T-helper 2 cell treated with Interferon-gamma antibody and Interleukin-4, amounts not matched to agents 5 μg/mL and 100 μg/mL, for 36 hours (primary cell): ENCODE results near the gene SUSD3.
A peak's percentile ranks its signal among the peaks of the same experiment; 100 is the strongest.

ENCODE experiments used
- DNase-seq: peaks from one replicate; pipeline ENCODE4 v3.0.0; 2021; ENCODE audit warnings: low spot score
- H3K27ac Mint-ChIP-seq: one replicate; pipeline ENCODE4 v1.8.0; 2021; ENCODE audit warnings: mild to moderate bottlenecking, mixed read lengths
- H3K27me3 Mint-ChIP-seq: one replicate; pipeline ENCODE4 v1.8.0; 2021; ENCODE audit warnings: low read depth, mixed read lengths
- H3K36me3 Mint-ChIP-seq: one replicate; pipeline ENCODE4 v1.8.0; 2021; ENCODE audit warnings: low read depth, mixed read lengths
- H3K4me1 Mint-ChIP-seq: one replicate; pipeline ENCODE4 v1.8.0; 2021; ENCODE audit warnings: low read depth, mixed read lengths
- H3K4me3 Mint-ChIP-seq: one replicate; pipeline ENCODE4 v1.8.0; 2022; ENCODE audit warnings: mild to moderate bottlenecking, moderate library complexity, mixed read lengths
- H3K9me3 Mint-ChIP-seq: one replicate; pipeline ENCODE4 v1.8.0; 2021; ENCODE audit warnings: mixed read lengths

Gene SUSD3

DNA sequence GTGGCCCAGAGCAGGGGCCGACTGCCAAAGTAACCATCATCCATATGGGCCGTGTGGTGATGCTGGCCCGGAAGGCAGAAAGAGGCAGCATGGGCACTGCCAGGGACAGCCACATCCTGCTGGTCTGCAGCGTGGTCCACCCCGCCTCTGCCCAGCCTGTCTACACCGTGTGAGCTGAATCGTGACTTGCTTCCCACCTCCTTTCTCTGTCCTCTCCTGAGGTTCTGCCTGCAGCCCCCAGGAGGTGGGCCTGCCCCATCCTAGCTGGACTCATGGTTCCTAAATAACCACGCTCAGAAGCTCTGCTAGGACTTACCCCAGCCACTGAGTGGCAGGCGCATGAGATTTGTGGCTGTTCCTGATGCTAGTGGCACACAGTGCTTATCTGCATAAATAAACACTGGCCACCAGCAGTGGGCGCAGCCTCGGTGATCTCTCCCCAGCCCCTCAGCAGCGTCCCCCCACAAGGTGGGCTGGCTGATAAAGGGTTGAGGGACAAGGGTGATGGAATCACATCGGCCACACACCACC lies 22.6 kb upstream of the SUSD3 start:
- H3K27ac Mint-ChIP-seq, result peak overlapping the region; percentile 49
- no peak for DNase-seq
- peaks cover 11% of the 10 kb centered on the region for H3K4me1 Mint-ChIP-seq
- peaks cover 39% of the 10 kb centered on the region for H3K36me3 Mint-ChIP-seq
- H3K9me3 Mint-ChIP-seq, result no peaks in the 10 kb centered on the region
- H3K27me3 Mint-ChIP-seq, result no peaks in the 10 kb centered on the region
- no peak overlapping the region for H3K4me3 Mint-ChIP-seq

DNA sequence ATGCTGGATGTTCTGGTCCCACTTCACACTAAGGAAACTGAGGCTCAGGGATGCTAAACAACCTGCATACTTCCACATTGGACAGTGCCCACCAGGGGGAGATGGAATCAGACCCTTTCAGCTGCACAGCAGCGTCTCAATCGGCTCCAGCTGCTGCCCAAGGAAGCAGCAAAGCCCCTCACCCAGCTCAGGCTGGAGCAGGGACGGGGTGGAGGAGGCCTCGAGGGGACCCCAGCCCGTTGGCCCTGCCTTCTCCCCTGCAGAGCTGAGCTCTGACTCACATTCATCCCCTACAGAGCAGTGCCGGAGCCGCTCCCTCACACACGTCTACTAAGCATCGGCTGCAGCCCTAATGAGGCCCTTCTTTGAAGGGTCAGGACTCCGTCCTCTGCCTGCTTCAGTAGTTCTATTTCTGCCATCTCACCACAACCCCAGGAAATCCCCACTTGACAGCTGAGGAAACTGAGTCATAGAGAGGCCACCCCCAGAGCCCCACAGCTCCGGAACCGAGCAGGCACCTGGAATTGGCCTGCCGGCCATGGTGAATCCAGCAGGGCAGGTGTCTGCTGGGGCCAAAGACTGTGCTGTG lies 21.5 kb upstream of the SUSD3 start:
- H3K27ac Mint-ChIP-seq, result peak overlapping the region; percentile 69
- no peaks in the 10 kb centered on the region for H3K27me3 Mint-ChIP-seq
- H3K36me3 Mint-ChIP-seq, result peaks cover 31% of the 10 kb centered on the region
- peaks cover 12% of the 10 kb centered on the region for H3K4me1 Mint-ChIP-seq
- no peak overlapping the region for H3K4me3 Mint-ChIP-seq
- no peaks in the 10 kb centered on the region for H3K9me3 Mint-ChIP-seq
- no peak for DNase-seq

DNA sequence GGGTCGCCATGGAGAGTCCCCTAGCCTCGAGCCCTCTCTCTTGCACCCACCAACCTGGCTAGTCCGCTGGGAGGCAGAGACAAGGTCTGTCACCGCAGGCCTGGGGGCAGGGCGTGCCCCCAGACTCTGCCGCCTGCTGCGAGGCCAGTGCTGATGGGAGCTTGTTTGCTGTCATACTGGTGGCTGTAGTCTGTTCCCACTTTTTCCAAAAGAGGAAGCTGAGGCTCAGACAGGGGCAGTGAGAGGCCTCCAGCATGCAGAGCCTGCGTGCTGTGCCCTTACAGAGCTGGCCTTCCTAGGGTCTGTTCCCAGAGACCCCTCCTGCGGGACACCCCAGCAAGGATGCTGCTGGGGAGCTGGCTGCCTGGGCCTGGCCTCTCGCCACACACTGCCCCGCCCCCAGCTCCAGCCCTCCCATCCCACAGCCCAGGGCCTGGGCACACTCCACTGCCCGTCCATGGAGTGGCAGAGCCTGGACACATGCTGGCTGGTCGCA lies 21.0 kb upstream of the SUSD3 start:
- Mint-ChIP-seq H3K27ac (no peak overlapping the region), H3K27me3 (no peaks in the 10 kb centered on the region), H3K9me3 (no peaks in the 10 kb centered on the region), H3K36me3 (peaks cover 29% of the 10 kb centered on the region), H3K4me1 (peaks cover 13% of the 10 kb centered on the region), H3K4me3 (no peak overlapping the region)
- DNase-seq, result no peak

DNA sequence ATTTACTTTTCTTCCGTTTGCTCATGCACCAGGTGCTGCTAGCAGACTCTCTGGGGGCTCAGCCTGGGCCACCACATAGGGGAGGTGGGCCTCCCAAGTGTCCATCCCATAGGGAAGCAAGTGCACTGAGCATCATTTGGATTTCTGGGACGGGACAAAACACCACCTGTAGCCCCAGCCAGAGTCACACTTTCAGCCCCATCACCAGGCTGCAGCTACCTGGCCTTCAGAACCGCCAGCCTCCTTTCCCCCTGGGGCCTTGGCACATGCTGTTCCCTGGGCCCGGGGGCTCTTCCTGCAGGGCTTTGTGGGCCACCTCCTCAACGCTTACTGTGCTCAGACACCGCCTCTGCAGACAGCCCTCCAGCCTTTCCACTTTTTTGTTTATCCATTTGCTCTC lies 19.6 kb upstream of the SUSD3 start:
- Mint-ChIP-seq H3K27me3 (no peaks in the 10 kb centered on the region), H3K27ac (peak overlapping the region; percentile 35), H3K36me3 (peaks cover 18% of the 10 kb centered on the region), H3K4me1 (peaks cover 22% of the 10 kb centered on the region), H3K4me3 (no peak overlapping the region), H3K9me3 (no peaks in the 10 kb centered on the region)
- no peak for DNase-seq

DNA sequence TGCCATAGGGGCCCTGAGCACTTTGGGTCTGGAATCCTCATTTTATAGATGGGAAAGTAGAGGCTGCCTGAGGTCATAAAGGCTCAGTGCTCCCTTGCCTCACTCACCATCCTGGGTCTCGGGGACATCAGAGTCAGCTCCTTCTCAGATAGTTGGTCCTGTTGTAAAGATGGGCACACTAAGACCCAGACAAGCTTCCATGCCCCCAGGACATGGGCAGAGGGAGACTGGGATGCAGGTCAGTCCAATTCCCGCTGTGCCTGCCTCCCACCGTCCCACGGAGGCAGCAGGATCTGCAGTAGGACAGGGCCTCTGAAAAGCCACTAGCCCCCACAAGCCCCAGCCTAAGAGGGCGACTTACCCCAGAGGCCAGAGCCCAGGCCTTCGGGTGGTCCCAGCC lies 19.0 kb upstream of the SUSD3 start:
- Mint-ChIP-seq H3K27me3 (no peaks in the 10 kb centered on the region), H3K9me3 (no peaks in the 10 kb centered on the region), H3K27ac (peak overlapping the region; percentile 35), H3K4me1 (peaks cover 22% of the 10 kb centered on the region), H3K36me3 (peaks cover 14% of the 10 kb centered on the region), H3K4me3 (no peak overlapping the region)
- no peak for DNase-seq

DNA sequence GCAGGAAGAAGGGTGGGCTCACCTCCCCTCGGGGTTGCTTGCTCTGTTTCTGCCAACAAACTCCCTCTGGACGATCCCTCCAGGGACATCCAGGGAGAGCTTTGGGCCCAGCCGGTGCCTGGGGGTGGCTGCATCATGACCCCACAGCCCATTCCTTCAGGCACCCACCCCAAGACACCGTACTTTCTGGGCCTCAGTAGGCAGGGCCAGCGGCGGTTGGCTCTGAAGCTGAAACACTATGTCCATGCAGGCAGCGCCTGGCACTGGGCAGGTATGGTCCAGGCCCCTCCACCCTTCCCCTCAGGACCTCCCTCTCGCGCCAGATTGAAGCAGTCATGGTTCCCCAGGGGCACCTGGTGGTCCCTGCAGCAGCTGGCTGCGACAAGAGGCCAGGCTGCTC lies 18.5 kb upstream of the SUSD3 start:
- Mint-ChIP-seq H3K4me1 (peaks cover 22% of the 10 kb centered on the region), H3K36me3 (peaks cover 14% of the 10 kb centered on the region), H3K27ac (peak overlapping the region; percentile 20), H3K4me3 (no peak overlapping the region), H3K27me3 (no peaks in the 10 kb centered on the region), H3K9me3 (no peaks in the 10 kb centered on the region)
- DNase-seq, result no peak

DNA sequence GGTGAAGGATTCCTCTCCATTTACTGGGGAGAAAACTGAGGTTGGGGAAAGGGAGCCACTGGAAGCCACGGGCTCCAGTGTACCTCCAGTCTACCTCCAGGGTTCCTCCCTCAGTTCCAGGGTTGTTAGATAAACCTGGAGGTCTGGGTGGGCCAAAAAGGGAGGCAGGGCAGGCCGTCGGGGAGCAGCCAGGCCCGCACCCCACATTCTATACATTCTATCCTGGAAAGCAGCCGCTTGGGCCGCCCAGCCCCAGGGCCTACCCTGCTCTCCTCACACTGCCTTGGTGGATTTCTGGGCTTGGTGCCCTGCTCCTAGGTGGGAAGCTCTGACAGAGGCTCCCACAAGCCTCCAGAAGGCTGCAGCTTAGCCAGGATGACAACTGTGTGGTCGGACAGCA lies 18.1 kb upstream of the SUSD3 start:
- peaks cover 22% of the 10 kb centered on the region for H3K4me1 Mint-ChIP-seq
- peaks cover 13% of the 10 kb centered on the region for H3K36me3 Mint-ChIP-seq
- H3K4me3 Mint-ChIP-seq, result no peak overlapping the region
- no peak overlapping the region for H3K27ac Mint-ChIP-seq
- no peaks in the 10 kb centered on the region for H3K27me3 Mint-ChIP-seq
- DNase-seq, result no peak
- H3K9me3 Mint-ChIP-seq, result no peaks in the 10 kb centered on the region

DNA sequence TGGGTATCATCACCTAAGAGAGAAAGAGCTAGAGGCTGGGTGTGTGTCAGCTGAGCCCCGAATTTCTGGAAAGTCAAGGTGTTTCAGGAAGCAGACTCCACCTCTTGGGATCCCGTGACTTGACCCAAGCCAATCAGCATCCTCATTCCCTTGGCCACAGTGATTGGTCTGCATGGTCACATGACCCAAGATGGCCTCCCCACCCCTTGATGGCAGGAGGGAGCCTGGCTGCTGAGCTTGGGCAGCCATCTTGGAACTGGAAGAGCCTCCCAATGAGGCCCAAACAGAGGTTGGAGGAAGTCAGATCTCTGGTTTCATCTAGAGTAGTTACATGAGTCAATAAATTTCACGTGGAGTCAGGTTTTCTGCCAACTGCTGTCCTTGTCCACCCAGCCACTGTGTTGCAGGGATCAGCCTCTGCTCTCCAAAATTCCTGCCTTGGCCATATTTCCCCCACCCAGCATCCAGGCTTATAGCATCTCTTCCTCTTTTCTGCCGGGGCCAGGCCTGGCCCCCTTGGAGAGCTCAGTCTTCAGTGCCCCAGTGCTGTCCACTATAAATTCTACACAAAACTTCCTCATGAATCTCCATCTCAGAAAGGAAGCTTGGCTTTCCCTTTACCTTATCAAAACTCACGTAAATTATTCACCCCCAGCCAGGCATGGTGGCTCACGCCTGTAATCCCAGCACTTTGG lies 17.2 kb upstream of the SUSD3 start:
- H3K27ac Mint-ChIP-seq, result peak overlapping the region; percentile 55
- H3K36me3 Mint-ChIP-seq, result peaks cover 7% of the 10 kb centered on the region
- peaks cover 22% of the 10 kb centered on the region for H3K4me1 Mint-ChIP-seq
- DNase-seq, result no peak
- H3K4me3 Mint-ChIP-seq, result no peak overlapping the region
- no peaks in the 10 kb centered on the region for H3K9me3 Mint-ChIP-seq
- no peaks in the 10 kb centered on the region for H3K27me3 Mint-ChIP-seq

DNA sequence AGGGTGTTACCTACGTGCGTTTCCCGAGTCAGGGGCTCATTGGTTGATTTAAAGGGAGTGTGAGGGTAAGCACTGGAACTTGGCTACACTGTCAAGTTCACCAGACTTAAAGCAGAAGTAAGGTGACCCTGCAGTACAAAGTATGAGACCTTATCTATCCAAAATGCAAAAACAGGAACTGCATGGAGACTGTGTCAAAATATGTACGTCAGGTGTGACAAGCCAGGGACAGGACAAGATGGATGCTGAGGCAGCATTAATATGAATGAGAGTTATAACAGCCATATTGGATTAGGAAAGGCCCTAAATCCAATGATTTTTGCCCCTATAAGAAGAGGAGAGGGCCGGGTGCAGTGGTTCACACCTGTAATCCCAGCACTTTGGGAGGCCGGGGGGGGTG lies 15.4 kb upstream of the SUSD3 start:
- H3K4me3 Mint-ChIP-seq, result no peak overlapping the region
- H3K36me3 Mint-ChIP-seq, result peaks cover under 1% of the 10 kb centered on the region
- peak overlapping the region; percentile 31 for H3K27ac Mint-ChIP-seq
- H3K27me3 Mint-ChIP-seq, result no peaks in the 10 kb centered on the region
- no peak for DNase-seq
- H3K4me1 Mint-ChIP-seq, result peaks cover 22% of the 10 kb centered on the region
- H3K9me3 Mint-ChIP-seq, result no peaks in the 10 kb centered on the region

DNA sequence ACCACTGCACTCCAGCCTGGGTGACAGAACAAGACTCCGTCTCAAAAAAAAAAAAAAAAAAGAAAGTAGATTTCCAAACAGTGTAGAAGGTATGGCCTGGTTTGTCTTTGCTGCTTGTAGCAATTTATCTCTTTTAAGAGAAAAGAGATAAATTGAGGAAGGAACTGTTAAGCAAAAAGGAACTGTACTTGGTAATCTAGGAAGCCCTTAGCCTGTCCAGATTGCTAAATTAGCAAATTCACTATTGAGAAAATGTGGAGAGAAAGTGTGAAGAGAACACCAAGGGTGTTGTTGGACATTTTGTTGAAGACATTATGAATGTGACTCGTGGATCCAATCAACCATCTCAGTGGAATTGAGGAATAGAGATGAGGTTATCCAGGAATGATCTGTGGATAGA lies 13.0 kb upstream of the SUSD3 start:
- H3K36me3 Mint-ChIP-seq, result no peaks in the 10 kb centered on the region
- no peaks in the 10 kb centered on the region for H3K9me3 Mint-ChIP-seq
- H3K27me3 Mint-ChIP-seq, result no peaks in the 10 kb centered on the region
- peaks cover 22% of the 10 kb centered on the region for H3K4me1 Mint-ChIP-seq
- no peak overlapping the region for H3K27ac Mint-ChIP-seq
- DNase-seq, result no peak
- H3K4me3 Mint-ChIP-seq, result no peak overlapping the region

DNA sequence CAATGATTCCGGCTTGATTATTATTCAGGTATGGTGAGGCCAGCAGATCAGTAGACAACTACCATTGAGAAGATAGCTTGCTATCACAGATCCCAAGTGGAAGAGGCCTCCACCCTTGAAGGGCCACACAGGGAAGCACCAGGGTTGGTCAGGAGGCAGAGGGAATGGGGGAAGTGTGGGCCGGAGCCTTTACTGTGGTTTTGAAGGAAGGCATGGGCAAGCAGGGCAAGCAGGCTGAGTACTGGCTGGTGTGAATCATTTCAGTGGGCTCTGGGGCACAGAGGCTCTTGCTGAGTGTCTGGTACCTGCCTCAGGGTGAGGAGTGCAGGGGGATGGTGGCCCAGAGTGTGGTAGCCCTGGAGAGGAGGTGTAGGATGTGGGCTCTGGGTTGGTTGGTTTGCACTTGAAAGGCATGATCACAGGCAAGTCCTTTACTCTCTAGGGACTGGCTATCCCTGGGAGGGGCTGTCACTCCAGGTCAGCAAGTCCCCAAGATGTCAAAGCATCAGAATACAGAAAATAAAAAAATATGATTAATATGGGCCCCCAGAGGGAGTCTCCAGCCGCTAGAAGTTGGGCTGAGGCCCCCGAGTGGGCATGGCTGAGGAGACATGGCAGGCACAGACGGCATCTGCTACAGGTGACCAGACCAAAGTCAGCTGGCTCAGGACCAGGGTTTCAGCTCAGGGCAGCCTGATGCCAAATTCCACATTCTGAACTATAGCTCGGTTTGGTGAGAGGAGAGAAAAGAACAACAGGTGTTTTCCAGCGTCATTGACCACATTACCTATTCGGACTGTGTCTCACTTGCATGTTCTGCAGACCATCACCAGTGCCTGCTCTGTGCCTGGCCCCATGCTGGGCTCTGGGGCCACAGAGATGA lies 9.7 kb upstream of the SUSD3 start:
- no peak overlapping the region for H3K27ac Mint-ChIP-seq

DNA sequence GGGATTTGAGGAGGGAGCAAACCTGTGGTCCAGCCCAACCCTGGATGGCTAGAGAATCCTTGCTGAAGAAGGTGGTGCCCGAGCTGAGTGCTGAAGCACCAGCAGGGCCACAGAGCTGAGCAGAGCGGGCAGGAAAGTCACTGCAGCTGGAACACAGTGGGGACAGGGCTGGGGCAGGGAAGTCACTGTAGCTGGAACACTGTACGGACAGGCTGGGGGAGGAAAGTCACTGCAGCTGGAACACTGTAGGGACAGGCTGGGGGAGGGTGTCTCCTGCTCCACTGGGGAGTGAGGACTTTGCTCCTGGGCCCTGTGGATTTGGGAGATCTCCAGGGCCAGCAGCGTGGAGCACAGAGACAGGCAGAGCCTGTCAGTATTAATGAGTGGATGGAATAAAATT lies 9.0 kb upstream of the SUSD3 start:
- no peak for DNase-seq
- Mint-ChIP-seq H3K27me3 (no peaks in the 10 kb centered on the region), H3K27ac (no peak overlapping the region), H3K4me3 (no peak overlapping the region), H3K9me3 (no peaks in the 10 kb centered on the region), H3K36me3 (no peaks in the 10 kb centered on the region), H3K4me1 (no peaks in the 10 kb centered on the region)

More for the DNA sequence above, 9.7 kb upstream of the SUSD3 start:
- no peak overlapping the region for H3K4me3 Mint-ChIP-seq
- no peaks in the 10 kb centered on the region for H3K27me3 Mint-ChIP-seq
- H3K9me3 Mint-ChIP-seq, result no peaks in the 10 kb centered on the region
- no peaks in the 10 kb centered on the region for H3K36me3 Mint-ChIP-seq
- no peak for DNase-seq
- H3K4me1 Mint-ChIP-seq, result peaks cover 2% of the 10 kb centered on the region

DNA sequence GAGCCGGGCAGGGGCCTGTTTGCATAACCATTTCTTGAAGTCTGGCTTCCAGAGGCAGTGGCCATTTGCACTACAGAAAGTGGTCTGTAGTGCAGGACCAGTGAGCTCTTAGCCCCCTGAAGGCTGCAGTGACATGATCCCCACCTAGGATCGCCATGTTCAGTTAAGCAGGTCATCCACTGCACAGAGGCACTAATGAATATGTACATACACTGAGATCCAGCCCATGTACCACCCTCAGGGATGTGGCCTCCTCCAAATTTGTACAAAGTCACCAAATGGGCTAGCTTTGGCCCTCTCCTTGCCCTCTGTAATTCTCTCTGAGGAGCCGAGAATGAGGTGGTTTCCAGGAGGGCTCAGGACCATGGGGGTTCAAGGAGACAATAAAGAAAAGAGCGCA lies 8.3 kb upstream of the SUSD3 start:
- Mint-ChIP-seq H3K27ac (no peak overlapping the region), H3K36me3 (no peaks in the 10 kb centered on the region), H3K9me3 (no peaks in the 10 kb centered on the region), H3K27me3 (no peaks in the 10 kb centered on the region), H3K4me1 (peaks cover 1% of the 10 kb centered on the region), H3K4me3 (no peak overlapping the region)
- DNase-seq, result no peak

DNA sequence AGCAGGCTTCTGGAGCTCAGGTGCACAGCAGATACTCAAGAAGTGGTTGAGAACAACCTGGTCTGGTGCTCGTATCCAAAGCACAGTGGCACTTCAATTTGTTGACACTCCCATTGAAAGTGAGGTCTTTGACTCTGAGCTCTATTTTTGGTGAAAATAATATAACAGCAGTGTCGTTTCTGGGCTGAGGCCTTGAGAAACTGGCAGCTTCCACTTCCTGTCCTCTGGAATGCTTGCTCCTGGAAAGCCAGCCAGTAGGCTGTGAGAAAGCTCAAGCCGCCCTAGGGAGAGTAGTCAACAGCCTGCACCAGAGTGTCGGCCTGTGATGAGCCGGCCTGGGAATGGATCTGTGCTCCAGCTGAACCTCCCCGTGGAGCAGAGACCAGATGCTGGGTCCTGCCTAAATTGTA lies 6.8 kb upstream of the SUSD3 start:
- Mint-ChIP-seq H3K4me1 (peaks cover 3% of the 10 kb centered on the region), H3K4me3 (no peak overlapping the region), H3K36me3 (no peaks in the 10 kb centered on the region), H3K27me3 (no peaks in the 10 kb centered on the region), H3K27ac (no peak overlapping the region), H3K9me3 (no peaks in the 10 kb centered on the region)
- no peak for DNase-seq
